Aorta (tissue), 5 donors: Measurements from ENCODE around the gene LSR. TPM values are rescaled to one million over a fixed set of nuclear protein-coding genes. Genes with fewer than 3 reads are reported as not detected.
A peak's percentile ranks its signal among the peaks of the same experiment; 100 is the strongest.
"Not testable (repeated sequence)": the region's sequence is repeated elsewhere in the genome, so short reads cannot be mapped to it uniquely, and the experiment has no call there.

Source experiments
- ATAC-seq: fragments of 200-7000 bp; cut with Tn5 transposase; one replicate; pipeline ENCODE4 v1.9.1; 2022; ENCODE audit warnings: moderate library complexity; ENCODE audit not compliant: low FRiP score
- DNase-seq, 2 donors: peaks; one replicate each; pipeline ENCODE4 v3.0.0-alpha.2; 2020
- H3K27ac ChIP-seq, 2 donors: one replicate each; pipeline ENCODE4 v1.5.1; 2013; ENCODE audit warnings: low read length in 2 of 2, mild to moderate bottlenecking in 2 of 2, moderate library complexity in 2 of 2, control low read depth in 1 of 2, inconsistent platforms in 1 of 2, low read depth in 1 of 2
- H3K27me3 ChIP-seq, 2 donors: one replicate each; pipeline ENCODE4 v1.6.1; 2013; ENCODE audit warnings: control low read depth in 1 of 2, low read length in 1 of 2, mild to moderate bottlenecking in 1 of 2, moderate library complexity in 1 of 2; ENCODE audit not compliant: insufficient read depth in 2 of 2, control insufficient read depth in 1 of 2
- H3K36me3 ChIP-seq, 2 donors: one replicate each; pipeline ENCODE4 v1.6.1; 2013; ENCODE audit warnings: control low read depth in 1 of 2, low read length in 1 of 2, mild to moderate bottlenecking in 1 of 2; ENCODE audit not compliant: insufficient read depth in 2 of 2, control insufficient read depth in 1 of 2
- H3K4me1 ChIP-seq, 2 donors: one replicate each; pipeline ENCODE4 v1.6.1; 2013; ENCODE audit warnings: low read length in 2 of 2, control low read depth in 1 of 2, mild to moderate bottlenecking in 1 of 2, moderate library complexity in 1 of 2; ENCODE audit not compliant: insufficient read depth in 2 of 2, control insufficient read depth in 1 of 2
- H3K4me3 ChIP-seq, 2 donors: one replicate each; pipeline ENCODE4 v1.5.1; 2013; ENCODE audit warnings: low read length in 2 of 2, control low read depth in 1 of 2, mild to moderate bottlenecking in 1 of 2
- H3K9me3 ChIP-seq: one replicate; pipeline ENCODE4 v1.6.1; 2013; ENCODE audit warnings: mild to moderate bottlenecking, low read length; ENCODE audit not compliant: control insufficient read depth
- WGBS, 2 donors: extraction: QIAGEN DNeasy Blood & Tissue Kit; methylation state at CpG; one replicate each; pipeline ENCODE4 v1.1.7; 2013; 5-methylcytosine and 5-hydroxymethylcytosine counted together
- intact Hi-C, 2 donors: fragments of 100-400 bp; cut with DNase I; formaldehyde crosslinking; loops; one replicate each; pipeline versions ENCODE4 v1.14.2 to v1.15.0; 2022
- polyA plus RNA-seq, 2 donors: library from polyadenylated mRNA; stranded (reverse); fragments of 200-250 nt; gene quantifications; one replicate each; pipeline ENCODE4 v1.2.3, GENCODE V29; 2013
- total RNA-seq, 2 donors: library from RNA; stranded (reverse); fragmentation: NEBNext Ultra II Directional; extraction: Animal tissue kit (Norgen Biotek cat#: 25700); gene quantifications; one replicate each; pipeline ENCODE4 v1.2.1, GENCODE V29; 2021
- donor health status: healthy with polysubstance abuse.
- donor health status: Bipolar disorder and iron deficiency.
- donor health status: DM: no; HTN: no; CAD: no.
- donor health status: DM: no; HTN: no; CAD: no.
- donor health status: DM: yes; HTN: yes; CAD: no.

Gene LSR
- total and polyA plus RNA-seq, 4 donors, result 5.8 to 13.1 (median 11.1) TPM

GRCh38 chr19:35239597-35239996, 9.2 kb upstream of the LSR start:
- H3K27ac ChIP-seq, H3K4me1 ChIP-seq, H3K27me3 ChIP-seq, ATAC-seq, H3K36me3 ChIP-seq, H3K4me3 ChIP-seq, H3K9me3 ChIP-seq, DNase-seq, intact Hi-C loops: not testable (repeated sequence)
- 79 to 94% methylated on average over 1 of the region's 1 CpG for WGBS, 2 donors

GRCh38 chr19:35240327-35240726, 8.5 kb upstream of the LSR start:
- Histone ChIP-seq H3K27me3 (no peaks in the 10 kb centered on the region), H3K4me1 (no peaks in the 10 kb centered on the region), H3K4me3 (no peak overlapping the region), H3K36me3 (no peaks in the 10 kb centered on the region), H3K9me3 (peaks cover 4% of the 10 kb centered on the region), H3K27ac (no peak overlapping the region)
- DNase-seq, result no peak
- 91 to 97% methylated on average over 1 of the region's 1 CpG for WGBS, 2 donors
- intact Hi-C loops, result no loop called here
- no peak for ATAC-seq

GRCh38 chr19:35241417-35241816, 7.4 kb upstream of the LSR start:
- Histone ChIP-seq H3K27me3 (no peaks in the 10 kb centered on the region), H3K27ac (no peak overlapping the region), H3K9me3 (peaks cover 4% of the 10 kb centered on the region), H3K4me1 (no peaks in the 10 kb centered on the region), H3K36me3 (no peaks in the 10 kb centered on the region), H3K4me3 (no peak overlapping the region)
- no peak for DNase-seq
- 92 to 95% methylated on average over 1 of the region's 1 CpG for WGBS, 2 donors
- no peak for ATAC-seq
- intact Hi-C loops, result no loop called here

GRCh38 chr19:35246466-35247092, 2.2 kb upstream of the LSR start:
- Histone ChIP-seq H3K4me3 (no peak overlapping the region), H3K27ac (no peak overlapping the region), H3K4me1 (no peaks in the 10 kb centered on the region), H3K9me3 (peaks cover 1% of the 10 kb centered on the region), H3K36me3 (no peaks in the 10 kb centered on the region), H3K27me3 (peaks cover 0 to 2% of the 10 kb centered on the region in 2 donors)
- 55 to 56% methylated on average over 4 of the region's 4 CpGs for WGBS, 2 donors
- DNase-seq (no peak), ATAC-seq (no peak)
- intact Hi-C loops, result no loop called here

- Histone ChIP-seq H3K9me3 (no peaks in the 10 kb centered on the region), H3K4me3 (peak overlapping the region; percentile 0 to 51), H3K4me1 (no peaks in the 10 kb centered on the region), H3K27ac (no peak overlapping the region), H3K27me3 (peaks cover 0 to 2% of the 10 kb centered on the region in 2 donors), H3K36me3 (no peaks in the 10 kb centered on the region)
- WGBS, 2 donors, result 2% methylated on average over 39 to 42 of the region's 42 CpGs
- peak; percentile 42 for ATAC-seq
- intact Hi-C loops, result no loop called here
- peak in 1 of 2 donors; percentile 80 for DNase-seq
Measured at GRCh38 chr19:35247526-35248309, 1.1 kb upstream of the LSR start.

- H3K36me3 ChIP-seq, result no peaks in the 10 kb centered on the region
- intact Hi-C loops, result no loop called here
- no peaks in the 10 kb centered on the region for H3K4me1 ChIP-seq
- DNase-seq, result peak in 1 of 2 donors; percentile 76
- H3K9me3 ChIP-seq, result no peaks in the 10 kb centered on the region
- 5 to 7% methylated on average over 39 of the region's 39 CpGs for WGBS, 2 donors
- no peak overlapping the region for H3K27ac ChIP-seq
- H3K27me3 ChIP-seq, result peaks cover 0 to 2% of the 10 kb centered on the region in 2 donors
- peak overlapping the region in 1 of 2 donors; percentile 51 for H3K4me3 ChIP-seq
- no peak for ATAC-seq
Measured at GRCh38 chr19:35249146-35249847, 495 bp downstream of the LSR start.

- Histone ChIP-seq H3K4me3 (no peak overlapping the region), H3K9me3 (no peaks in the 10 kb centered on the region), H3K27me3 (peaks cover 0 to 2% of the 10 kb centered on the region in 2 donors), H3K27ac (no peak overlapping the region), H3K4me1 (no peaks in the 10 kb centered on the region), H3K36me3 (no peaks in the 10 kb centered on the region)
- ATAC-seq, result no peak
- peak in 1 of 2 donors; percentile 69 for DNase-seq
- intact Hi-C loops, result no loop called here
- 92 to 93% methylated on average over 34 of the region's 34 CpGs for WGBS, 2 donors
Measured at GRCh38 chr19:35249848-35250711, 1.3 kb downstream of the LSR start.

GRCh38 chr19:35251456-35251855, 2.7 kb downstream of the LSR start:
- 92 to 93% methylated on average over 2 of the region's 2 CpGs for WGBS, 2 donors
- no peak overlapping the region for H3K4me3 ChIP-seq
- ATAC-seq (no peak), DNase-seq (no peak)
- no peaks in the 10 kb centered on the region for H3K4me1 ChIP-seq
- H3K27me3 ChIP-seq, result peaks cover 0 to 2% of the 10 kb centered on the region in 2 donors
- intact Hi-C loops, result no loop called here
- no peak overlapping the region for H3K27ac ChIP-seq
- no peaks in the 10 kb centered on the region for H3K9me3 ChIP-seq
- no peaks in the 10 kb centered on the region for H3K36me3 ChIP-seq
